ENCODE results near the gene TENT4A. TPM values are rescaled to one million over a fixed set of nuclear protein-coding genes. Genes with fewer than 3 reads are reported as not detected.

TENT4A gene
- total RNA-seq, 2 donors from 2014 or later: 17.1 to 21.9 TPM

DNA sequence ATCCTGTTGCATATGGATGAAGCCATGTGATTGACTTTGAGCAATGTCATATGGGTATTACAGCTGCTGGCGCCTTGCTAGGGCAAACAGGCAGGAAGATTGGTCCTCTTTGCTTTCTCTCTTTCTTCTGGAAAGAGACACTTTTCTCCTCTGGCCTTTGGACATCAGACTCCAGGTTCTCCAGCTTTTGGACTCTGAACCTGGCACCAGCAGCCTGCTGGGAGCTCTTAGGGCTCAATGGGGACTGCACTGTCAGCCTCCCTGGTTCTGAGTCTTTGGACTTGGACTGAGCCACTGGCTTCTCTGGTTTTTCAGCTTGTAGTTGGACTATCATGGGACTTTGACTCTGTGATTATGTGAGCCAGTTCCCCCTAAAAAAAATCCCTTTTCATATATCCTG, 34.8 kb upstream of the TENT4A start:
- no peak overlapping the region for H3K9ac ChIP-seq (ENCODE audit: low read depth in 2 of 2, low read length in 2 of 2)
- H3K27me3 ChIP-seq: no peaks in the 10 kb centered on the region
- no peaks in the 10 kb centered on the region for H3K4me1 ChIP-seq
- intact Hi-C loops (cut with DNase I): no loop called here
- DNase-seq: no peak
- H3K4me3 ChIP-seq: no peak overlapping the region
- TF ChIP-seq, protein P1, sequence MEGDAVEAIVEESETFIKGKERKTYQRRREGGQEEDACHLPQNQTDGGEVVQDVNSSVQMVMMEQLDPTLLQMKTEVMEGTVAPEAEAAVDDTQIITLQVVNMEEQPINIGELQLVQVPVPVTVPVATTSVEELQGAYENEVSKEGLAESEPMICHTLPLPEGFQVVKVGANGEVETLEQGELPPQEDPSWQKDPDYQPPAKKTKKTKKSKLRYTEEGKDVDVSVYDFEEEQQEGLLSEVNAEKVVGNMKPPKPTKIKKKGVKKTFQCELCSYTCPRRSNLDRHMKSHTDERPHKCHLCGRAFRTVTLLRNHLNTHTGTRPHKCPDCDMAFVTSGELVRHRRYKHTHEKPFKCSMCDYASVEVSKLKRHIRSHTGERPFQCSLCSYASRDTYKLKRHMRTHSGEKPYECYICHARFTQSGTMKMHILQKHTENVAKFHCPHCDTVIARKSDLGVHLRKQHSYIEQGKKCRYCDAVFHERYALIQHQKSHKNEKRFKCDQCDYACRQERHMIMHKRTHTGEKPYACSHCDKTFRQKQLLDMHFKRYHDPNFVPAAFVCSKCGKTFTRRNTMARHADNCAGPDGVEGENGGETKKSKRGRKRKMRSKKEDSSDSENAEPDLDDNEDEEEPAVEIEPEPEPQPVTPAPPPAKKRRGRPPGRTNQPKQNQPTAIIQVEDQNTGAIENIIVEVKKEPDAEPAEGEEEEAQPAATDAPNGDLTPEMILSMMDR (IDR thresholded peaks at IDR 0.05): no peak
- no peaks in the 10 kb centered on the region for H3K36me3 ChIP-seq
- no peaks in the 10 kb centered on the region for H3K9me3 ChIP-seq
- H3K27ac ChIP-seq: no peak overlapping the region

DNA sequence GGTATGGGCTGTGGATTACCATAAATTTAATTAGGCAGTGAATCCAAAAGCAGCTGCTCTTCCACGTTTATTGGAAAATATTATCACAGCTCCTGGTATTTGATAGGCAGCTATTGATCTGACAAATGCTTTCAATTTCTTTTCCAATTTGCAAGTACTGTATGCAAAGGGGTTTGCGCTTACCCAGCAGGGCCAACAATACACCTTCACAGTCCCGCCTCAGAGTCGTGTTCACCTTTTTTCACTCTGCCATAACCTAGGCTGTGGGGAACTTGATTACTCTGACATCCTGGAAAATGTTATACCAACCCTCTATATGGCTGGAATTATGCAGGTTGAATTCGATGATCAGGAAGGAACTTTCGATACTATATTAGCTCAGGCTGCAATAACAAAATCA, 32.3 kb upstream of the TENT4A start:
- Histone ChIP-seq H3K4me3 (no peak overlapping the region), H3K9me3 (no peaks in the 10 kb centered on the region), H3K4me1 (no peaks in the 10 kb centered on the region), H3K9ac (ENCODE audit: low read depth in 2 of 2, low read length in 2 of 2) (no peak overlapping the region), H3K36me3 (no peaks in the 10 kb centered on the region), H3K27me3 (no peaks in the 10 kb centered on the region), H3K27ac (no peak overlapping the region)
- intact Hi-C loops (cut with DNase I): no loop called here
- DNase-seq: no peak
- TF ChIP-seq, protein P1 (IDR thresholded peaks at IDR 0.05): no peak

DNA sequence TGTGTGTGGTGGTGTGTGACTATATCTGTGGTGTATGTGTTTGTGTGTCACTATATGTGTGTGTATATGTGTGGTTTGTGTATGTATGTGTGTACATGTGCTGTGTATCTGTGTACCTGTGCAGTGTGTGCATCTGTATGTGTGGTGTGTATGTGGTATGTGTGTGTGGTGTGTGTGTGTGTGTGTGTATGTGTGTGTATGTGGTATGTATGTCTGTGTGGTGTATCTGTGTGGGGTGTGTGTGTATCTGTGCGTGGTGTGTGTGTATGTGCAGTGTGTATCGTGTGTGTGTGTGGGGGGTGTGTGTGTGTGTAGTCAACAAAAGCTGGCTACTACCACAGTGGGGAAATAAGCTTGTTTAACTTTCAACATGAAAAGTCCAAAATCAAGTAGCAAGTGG, 31.6 kb upstream of the TENT4A start:
- Histone ChIP-seq H3K9me3 (no peaks in the 10 kb centered on the region), H3K27me3 (no peaks in the 10 kb centered on the region), H3K4me1 (no peaks in the 10 kb centered on the region), H3K36me3 (no peaks in the 10 kb centered on the region), H3K9ac (ENCODE audit: low read depth in 2 of 2, low read length in 2 of 2) (no peak overlapping the region), H3K27ac (no peak overlapping the region), H3K4me3 (no peak overlapping the region)
- intact Hi-C loops (cut with DNase I): no loop called here
- DNase-seq: no peak
- TF ChIP-seq, protein P1 (IDR thresholded peaks at IDR 0.05): no peak

DNA sequence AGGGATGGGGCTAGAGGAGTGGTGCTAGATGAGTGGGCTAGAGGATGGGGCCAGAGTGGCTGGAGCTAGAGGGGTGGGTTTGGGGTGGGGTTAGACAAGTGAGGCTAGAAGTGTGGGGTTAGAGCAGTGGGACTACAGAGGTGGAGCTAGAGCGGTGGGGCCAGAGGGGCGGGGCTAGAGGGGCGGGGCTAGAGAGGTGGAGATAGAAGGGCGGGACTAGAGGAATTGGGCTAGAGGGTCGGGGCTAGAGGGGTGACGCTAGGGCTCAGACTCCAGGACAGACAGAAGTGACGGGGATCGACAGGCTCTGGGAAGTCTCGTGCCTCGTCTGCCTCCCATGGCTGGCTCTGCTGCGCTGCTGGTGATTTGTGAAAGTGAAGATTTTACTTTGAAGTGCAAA, 31.0 kb upstream of the TENT4A start:
- H3K9ac ChIP-seq (ENCODE audit: low read depth in 2 of 2, low read length in 2 of 2): no peak overlapping the region
- intact Hi-C loops (cut with DNase I): no loop called here

DNA sequence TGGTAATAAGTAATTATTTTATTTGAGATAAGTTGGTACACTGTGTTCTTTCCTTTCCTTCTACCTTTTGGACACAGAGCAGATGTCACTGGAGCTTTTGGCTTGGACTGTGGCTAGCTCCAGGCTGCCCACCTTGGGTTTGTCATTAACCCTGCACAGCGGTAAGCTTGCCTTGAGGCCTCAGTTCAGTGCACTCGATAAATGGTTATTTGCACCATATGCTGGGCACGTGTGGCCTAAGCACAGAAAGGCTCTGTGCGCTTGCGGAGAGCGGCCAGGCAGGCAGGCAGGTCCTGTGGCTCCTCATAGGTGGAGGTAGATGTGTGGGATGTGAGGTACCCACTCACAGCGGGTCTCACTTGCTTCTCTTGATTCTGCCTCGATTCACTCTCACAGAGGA, 30.0 kb upstream of the TENT4A start:
- no peaks in the 10 kb centered on the region for H3K36me3 ChIP-seq
- no peak overlapping the region for H3K9ac ChIP-seq (ENCODE audit: low read depth in 2 of 2, low read length in 2 of 2)
- intact Hi-C loops (cut with DNase I): no loop called here
- no peaks in the 10 kb centered on the region for H3K9me3 ChIP-seq
- no peaks in the 10 kb centered on the region for H3K4me1 ChIP-seq
- TF ChIP-seq, protein P1 (IDR thresholded peaks at IDR 0.05): no peak
- DNase-seq: no peak
- H3K27ac ChIP-seq: no peak overlapping the region
- no peaks in the 10 kb centered on the region for H3K27me3 ChIP-seq
- no peak overlapping the region for H3K4me3 ChIP-seq

More for the DNA sequence above, 31.0 kb upstream of the TENT4A start:
- Histone ChIP-seq H3K9me3 (no peaks in the 10 kb centered on the region), H3K27me3 (no peaks in the 10 kb centered on the region), H3K27ac (no peak overlapping the region), H3K4me3 (no peak overlapping the region), H3K36me3 (no peaks in the 10 kb centered on the region), H3K4me1 (no peaks in the 10 kb centered on the region)
- TF ChIP-seq, protein P1 (IDR thresholded peaks at IDR 0.05): no peak
- no peak for DNase-seq

DNA sequence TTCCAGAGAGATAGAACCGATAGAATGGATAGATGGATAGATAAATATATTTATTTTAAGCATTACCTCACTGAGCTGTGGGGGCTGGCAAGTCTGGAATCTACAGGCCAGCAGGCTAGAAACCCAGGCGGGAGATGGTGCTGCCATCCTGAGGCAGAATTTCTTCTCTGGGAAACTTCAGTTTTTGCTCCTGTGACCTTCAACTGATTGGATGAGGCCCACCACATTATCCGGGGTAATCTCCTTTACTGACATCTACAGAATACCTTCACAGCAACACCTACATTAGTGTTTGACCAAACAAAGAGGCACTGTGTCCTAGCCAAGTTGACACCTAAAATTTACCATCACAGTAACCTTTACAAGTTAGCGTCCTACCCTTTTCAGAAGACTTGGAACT, 29.2 kb upstream of the TENT4A start:
- no peak overlapping the region for H3K9ac ChIP-seq (ENCODE audit: low read depth in 2 of 2, low read length in 2 of 2)
- H3K4me3 ChIP-seq: no peak overlapping the region
- no peaks in the 10 kb centered on the region for H3K9me3 ChIP-seq
- H3K27me3 ChIP-seq: no peaks in the 10 kb centered on the region
- no peaks in the 10 kb centered on the region for H3K4me1 ChIP-seq
- no peak for DNase-seq
- H3K36me3 ChIP-seq: no peaks in the 10 kb centered on the region
- no peak overlapping the region for H3K27ac ChIP-seq
- TF ChIP-seq, protein P1 (IDR thresholded peaks at IDR 0.05): no peak
- intact Hi-C loops (cut with DNase I): no loop called here

Data from colonic mucosa (tissue), 4 donors.